Uterus (tissue), 4 donors: ENCODE results near the gene PRRG3. TPM values are rescaled to one million over a fixed set of nuclear protein-coding genes. Genes with fewer than 3 reads are reported as not detected.

Source experiments
- DNase-seq, 2 donors: peaks; one replicate each; pipeline ENCODE4 v3.0.0-alpha.2; 2019 to 2020
- H3K27ac ChIP-seq, 2 donors: fragments of 200-600 bp; sonication (generic); 1 replicate in 1 of 2; 2 replicates in 1 of 2; pipeline ENCODE4 v1.5.1; 2016 to 2018
- H3K27me3 ChIP-seq, 2 donors: fragments of 200-600 bp; sonication (generic); one replicate each; pipeline ENCODE4 v1.5.1; 2018 to 2019; ENCODE audit warnings: control low read depth in 1 of 2
- H3K36me3 ChIP-seq, 2 donors: fragments of 200-600 bp; sonication (generic); one replicate each; pipeline ENCODE4 v1.5.1; 2019; ENCODE audit warnings: control low read depth in 1 of 2
- H3K4me1 ChIP-seq, 2 donors: fragments of 200-600 bp; sonication (generic); one replicate each; pipeline ENCODE4 v1.5.1; 2018 to 2019; ENCODE audit warnings: control low read depth in 1 of 2
- H3K4me3 ChIP-seq, 2 donors: fragments of 200-600 bp; sonication (generic); 1 replicate in 1 of 2; 2 replicates in 1 of 2; pipeline ENCODE4 v1.5.1; 2018 to 2019; ENCODE audit warnings: mild to moderate bottlenecking in 1 of 2
- H3K9me3 ChIP-seq, 2 donors: fragments of 200-600 bp; sonication (generic); one replicate each; pipeline ENCODE4 v1.5.1; 2019; ENCODE audit warnings: control low read depth in 1 of 2
- CTCF ChIP-seq, 4 experiments: fragments of 200-600 bp in 2 of 4; fragments of 450-650 bp in 2 of 4; sonication (generic) in 2 of 4; IDR thresholded peaks; one replicate each; pipeline ENCODE4 v1.5.1; 2016 to 2019; ENCODE audit warnings: antibody characterized with exemption in 4 of 4, mild to moderate bottlenecking in 2 of 4, moderate library complexity in 1 of 4
- POLR2A ChIP-seq, 2 donors: fragments of 450-650 bp; IDR thresholded peaks; one replicate each; pipeline ENCODE4 v1.6.1; 2016; ENCODE audit warnings: antibody characterized with exemption in 2 of 2, mild to moderate bottlenecking in 1 of 2, moderate library complexity in 1 of 2
- intact Hi-C: fragments of 100-400 bp; cut with DNase I; formaldehyde crosslinking; loops from one replicate; pipeline ENCODE4 v1.15.1; 2023; ENCODE audit warnings: low total_unique reads
- total RNA-seq, 4 donors: library from RNA; depleted of rRNA in 3 of 4; stranded (reverse); fragments of >200 nt in 3 of 4; gene quantifications; one replicate each; pipeline versions ENCODE4 v1.1.0 to v1.2.4, GENCODE V29; 2014 to 2023
- donor health status: DM: yes; HTN: yes; CAD: no.

The PRRG3 gene
- total RNA-seq, 4 donors from 2014 or later: 2.3 to 9.6 TPM; not detected in 2

GRCh38 chrX:151738751-151739150 lies 43.5 kb downstream of the PRRG3 start:
- intact Hi-C loops: no loop called here
- no peak for TF ChIP-seq CTCF (IDR thresholded peaks at IDR 0.05)
- TF ChIP-seq POLR2A (IDR thresholded peaks at IDR 0.05): no peak
- no peaks in the 10 kb centered on the region for H3K9me3 ChIP-seq
- no peak overlapping the region for H3K4me3 ChIP-seq
- H3K36me3 ChIP-seq: no peaks in the 10 kb centered on the region
- no peaks in the 10 kb centered on the region for H3K27me3 ChIP-seq
- no peak for DNase-seq
- H3K4me1 ChIP-seq: no peaks in the 10 kb centered on the region
- H3K27ac ChIP-seq: no peak overlapping the region

- TF ChIP-seq CTCF (IDR thresholded peaks at IDR 0.05) (no peak), POLR2A (IDR thresholded peaks at IDR 0.05) (no peak)
- Histone ChIP-seq H3K4me1 (no peaks in the 10 kb centered on the region), H3K9me3 (no peaks in the 10 kb centered on the region), H3K27me3 (no peaks in the 10 kb centered on the region), H3K36me3 (no peaks in the 10 kb centered on the region), H3K4me3 (no peak overlapping the region), H3K27ac (no peak overlapping the region)
- intact Hi-C loops: no loop called here
- no peak for DNase-seq
These were observed 46.3 kb downstream of the PRRG3 start for GRCh38 chrX:151741606-151742005.

- no peak overlapping the region for H3K27ac ChIP-seq
- H3K9me3 ChIP-seq: no peaks in the 10 kb centered on the region
- H3K4me1 ChIP-seq: no peaks in the 10 kb centered on the region
- H3K27me3 ChIP-seq: no peaks in the 10 kb centered on the region
- intact Hi-C loops: no loop called here
- H3K4me3 ChIP-seq: no peak overlapping the region
- no peaks in the 10 kb centered on the region for H3K36me3 ChIP-seq
- TF ChIP-seq POLR2A (IDR thresholded peaks at IDR 0.05) (no peak), CTCF (IDR thresholded peaks at IDR 0.05) (no peak)
- no peak for DNase-seq
These were observed 47.1 kb downstream of the PRRG3 start for GRCh38 chrX:151742311-151742710.

GRCh38 chrX:151743651-151744470 lies 48.6 kb downstream of the PRRG3 start:
- no peak for DNase-seq
- Histone ChIP-seq H3K27me3 (no peaks in the 10 kb centered on the region), H3K9me3 (no peaks in the 10 kb centered on the region), H3K4me3 (no peak overlapping the region), H3K27ac (no peak overlapping the region), H3K4me1 (no peaks in the 10 kb centered on the region), H3K36me3 (no peaks in the 10 kb centered on the region)
- intact Hi-C loops: no loop called here
- no peak for TF ChIP-seq CTCF (IDR thresholded peaks at IDR 0.05)
- TF ChIP-seq POLR2A (IDR thresholded peaks at IDR 0.05): no peak

- TF ChIP-seq CTCF (IDR thresholded peaks at IDR 0.05) (no peak), POLR2A (IDR thresholded peaks at IDR 0.05) (no peak)
- Histone ChIP-seq H3K4me1 (no peaks in the 10 kb centered on the region), H3K9me3 (no peaks in the 10 kb centered on the region), H3K27ac (no peak overlapping the region), H3K27me3 (no peaks in the 10 kb centered on the region), H3K4me3 (no peak overlapping the region), H3K36me3 (no peaks in the 10 kb centered on the region)
- no peak for DNase-seq
- intact Hi-C loops: no loop called here
These were observed 50.4 kb downstream of the PRRG3 start for GRCh38 chrX:151745651-151746050.
